IMR-90 (cell line): ENCODE results near the gene FTO. TPM values are rescaled to one million over a fixed set of nuclear protein-coding genes. Genes with fewer than 3 reads are reported as not detected.

Experiments used
- ATAC-seq: fragments of 200-7000 bp; cut with Tn5 transposase; 2 replicates; pipeline ENCODE4 v1.9.1; 2020; ENCODE audit warnings: low read depth, mild to moderate bottlenecking, moderate library complexity
- BruUV-seq: library from RNA; stranded (reverse); fragments of 400-500 nt; replicated peaks from 2 replicates; lab custom pipeline; 2021; lab: Mats Ljungman, UMichigan
- CTCF ChIA-PET: fragments of 300-600 bp; formaldehyde crosslinking; extraction: SDS; loops from one replicate; lab custom pipeline; 2021; ENCODE audit warnings: antibody characterized with exemption; lab: Yijun Ruan, JAX
- POLR2A ChIA-PET: fragments of 300-600 bp; sonication (Branson Sonifier 250); formaldehyde crosslinking; loops from one replicate; lab custom pipeline; 2022; ENCODE audit warnings: antibody characterized with exemption; ENCODE audit not compliant: unreplicated experiment; lab: Charles Lee
- DNase-seq: peaks from one replicate; pipeline ENCODE4 v3.0.0; 2013
- H2AFZ ChIP-seq: replicated peaks from 2 replicates; pipeline ENCODE3; 2013; ENCODE audit warnings: low read length, mild to moderate bottlenecking; ENCODE audit not compliant: poor library complexity
- H2AK5ac ChIP-seq: 2 replicates; pipeline ENCODE4 v1.6.1; 2013; ENCODE audit warnings: low read depth, low read length, inconsistent platforms
- H2AK9ac ChIP-seq: replicated peaks from 2 replicates; pipeline ENCODE3; 2013; ENCODE audit warnings: mild to moderate bottlenecking, low read depth, low read length, moderate library complexity; ENCODE audit not compliant: poor library complexity
- H2BK120ac ChIP-seq: 2 replicates; pipeline ENCODE4 v1.6.1; 2013; ENCODE audit warnings: low read depth, low read length, inconsistent platforms
- H2BK15ac ChIP-seq: 3 replicates; pipeline ENCODE4 v1.6.1; 2013; ENCODE audit warnings: low read depth, low read length, inconsistent platforms
- H2BK20ac ChIP-seq: 2 replicates; pipeline ENCODE4 v1.6.1; 2013; ENCODE audit warnings: low read depth, mild to moderate bottlenecking, inconsistent platforms, low read length, moderate library complexity
- H2BK5ac ChIP-seq: 2 replicates; pipeline ENCODE4 v1.6.1; 2013; ENCODE audit warnings: mild to moderate bottlenecking, low read depth, low read length, inconsistent platforms; ENCODE audit not compliant: poor library complexity, severe bottlenecking
- H3K14ac ChIP-seq: replicated peaks from 2 replicates; pipeline ENCODE4 v1.6.1; 2013; ENCODE audit warnings: low read depth, low read length, inconsistent platforms
- H3K18ac ChIP-seq: 2 replicates; pipeline ENCODE4 v1.6.1; 2013; ENCODE audit warnings: low read depth, low read length, control low read depth
- H3K23ac ChIP-seq: 2 replicates; pipeline ENCODE4 v1.6.1; 2013; ENCODE audit warnings: low read depth, low read length, inconsistent platforms
- H3K27ac ChIP-seq: 2 replicates; pipeline ENCODE4 v1.5.1; 2013; ENCODE audit warnings: mild to moderate bottlenecking, control low read depth, low read length; ENCODE audit not compliant: insufficient read depth
- H3K27me3 ChIP-seq: 2 replicates; pipeline ENCODE4 v1.6.1; 2013; ENCODE audit warnings: low read length; ENCODE audit not compliant: control insufficient read depth, insufficient read depth
- H3K36me3 ChIP-seq: 2 replicates; pipeline ENCODE4 v1.6.1; 2013; ENCODE audit warnings: low read length, mixed read lengths; ENCODE audit not compliant: control insufficient read depth, insufficient read depth
- H3K4ac ChIP-seq: 2 replicates; pipeline ENCODE4 v1.6.1; 2013; ENCODE audit warnings: low read depth, low read length, inconsistent platforms
- H3K4me1 ChIP-seq: 2 replicates; pipeline ENCODE4 v1.6.1; 2013; ENCODE audit warnings: low read length, mixed read lengths; ENCODE audit not compliant: control insufficient read depth, insufficient read depth
- H3K4me2 ChIP-seq: 2 replicates; pipeline ENCODE4 v1.6.1; 2013; ENCODE audit warnings: low read depth, mild to moderate bottlenecking, control low read depth, low read length, moderate library complexity
- H3K4me3 ChIP-seq: 2 replicates; pipeline ENCODE4 v1.5.1; 2013; ENCODE audit warnings: low read depth, mild to moderate bottlenecking, control low read depth, low read length, moderate library complexity; ENCODE audit not compliant: insufficient read depth
- H3K56ac ChIP-seq: 2 replicates; pipeline ENCODE4 v1.6.1; 2013; ENCODE audit warnings: low read length, inconsistent platforms; ENCODE audit not compliant: insufficient read depth; ENCODE audit errors: extremely low read depth
- H3K79me1 ChIP-seq, 2 experiments: 2 replicates each; pipeline ENCODE4 v1.6.1; 2013; ENCODE audit warnings: low read length in 2 of 2, inconsistent platforms in 1 of 2, low read depth in 1 of 2
- H3K9ac ChIP-seq: 2 replicates; pipeline ENCODE4 v1.6.1; 2013; ENCODE audit warnings: low read depth, low read length, control low read depth
- H3K9me1 ChIP-seq: 2 replicates; pipeline ENCODE4 v1.6.1; 2013; ENCODE audit warnings: low read length, inconsistent platforms; ENCODE audit not compliant: insufficient read depth
- H3K9me3 ChIP-seq: 2 replicates; pipeline ENCODE4 v1.6.1; 2013; ENCODE audit warnings: low read length; ENCODE audit not compliant: control insufficient read depth, insufficient read depth
- H4K20me1 ChIP-seq: 2 replicates; pipeline ENCODE4 v1.6.1; 2013; ENCODE audit warnings: low read length, inconsistent platforms; ENCODE audit not compliant: insufficient read depth
- H4K5ac ChIP-seq: 2 replicates; pipeline ENCODE4 v1.6.1; 2013; ENCODE audit warnings: mild to moderate bottlenecking, low read depth, low read length, control low read depth
- H4K8ac ChIP-seq, 2 experiments: 2 replicates each; pipeline ENCODE4 v1.6.1; 2013; ENCODE audit warnings: low read depth in 2 of 2, low read length in 2 of 2, control low read depth in 1 of 2, inconsistent platforms in 1 of 2
- H4K91ac ChIP-seq: 2 replicates; pipeline ENCODE4 v1.6.1; 2013; ENCODE audit warnings: low read depth, low read length, inconsistent platforms; ENCODE audit not compliant: insufficient read depth
- BHLHE40 ChIP-seq: fragments of 150-350 bp; IDR thresholded peaks from 2 replicates; pipeline ENCODE4 v1.6.1; 2016; ENCODE audit warnings: mild to moderate bottlenecking, low read depth, low read length
- ELK1 ChIP-seq: fragments of 150-350 bp; IDR thresholded peaks from 2 replicates; pipeline ENCODE4 v1.6.1; 2016; ENCODE audit warnings: low read depth, mild to moderate bottlenecking, low read length, moderate library complexity, borderline replicate concordance
- MAFK ChIP-seq: IDR thresholded peaks from 2 replicates; pipeline ENCODE4 v1.6.1; 2012; ENCODE audit warnings: low read depth, low read length, improper control_type of control experiment
- RCOR1 ChIP-seq: IDR thresholded peaks from 2 replicates; pipeline ENCODE4 v1.6.1; 2012; ENCODE audit warnings: mild to moderate bottlenecking, low read length, improper control_type of control experiment; ENCODE audit not compliant: insufficient replicate concordance
- WGBS, 2 experiments: methylation state at CpG; one replicate each; pipeline versions ENCODE4 v1.1.5 to v1.1.7; 2013; ENCODE audit warnings: missing lambda C conversion rate in 2 of 2; ENCODE audit not compliant: insufficient read length in 1 of 2; ENCODE audit errors: extremely low coverage in 2 of 2; 5-methylcytosine and 5-hydroxymethylcytosine counted together
- dilution Hi-C: fragments of 300-500 bp; cut with HindIII; formaldehyde crosslinking; loops from one replicate; pipeline ENCODE4 v1.14.3; 2018; ENCODE audit warnings: low sequenced_read_pairs; ENCODE audit not compliant: unreplicated experiment
- in situ Hi-C: fragments of 300-500 bp; cut with MboI; formaldehyde crosslinking; loops from 3 replicates; pipeline ENCODE4 v1.14.3; 2019; ENCODE audit warnings: low sequenced_read_pairs, inconsistent platforms, mixed read lengths
- intact Hi-C: fragments of 100-400 bp; cut with micrococcal nuclease; formaldehyde crosslinking; loops from 2 replicates; pipeline ENCODE4 v1.10.0; 2022
- polyA plus RNA-seq, 3 experiments: library from polyadenylated mRNA; depleted of rRNA; stranded (reverse); fragments of >200 nt; gene quantifications; 2 replicates each; pipeline ENCODE4 v1.2.3, GENCODE V29; 2012; ENCODE audit warnings: low replicate concordance in 1 of 3
- total RNA-seq: library from RNA; depleted of rRNA; stranded (reverse); fragments of >200 nt; gene quantifications from 2 replicates; pipeline ENCODE4 v1.2.3, GENCODE V29; 2012
- TF ChIP-seq, protein P1 (sequence below): conservative IDR thresholded peaks from 2 replicates; pipeline ENCODE4 v1.5.1; 2012; ENCODE audit warnings: mild to moderate bottlenecking, low read depth, low read length, improper control_type of control experiment

The FTO gene
- total and polyA plus RNA-seq, 2 of the 4 experiments (the other 2 are of a cell fraction), result 70.3 to 132 TPM

DNA sequence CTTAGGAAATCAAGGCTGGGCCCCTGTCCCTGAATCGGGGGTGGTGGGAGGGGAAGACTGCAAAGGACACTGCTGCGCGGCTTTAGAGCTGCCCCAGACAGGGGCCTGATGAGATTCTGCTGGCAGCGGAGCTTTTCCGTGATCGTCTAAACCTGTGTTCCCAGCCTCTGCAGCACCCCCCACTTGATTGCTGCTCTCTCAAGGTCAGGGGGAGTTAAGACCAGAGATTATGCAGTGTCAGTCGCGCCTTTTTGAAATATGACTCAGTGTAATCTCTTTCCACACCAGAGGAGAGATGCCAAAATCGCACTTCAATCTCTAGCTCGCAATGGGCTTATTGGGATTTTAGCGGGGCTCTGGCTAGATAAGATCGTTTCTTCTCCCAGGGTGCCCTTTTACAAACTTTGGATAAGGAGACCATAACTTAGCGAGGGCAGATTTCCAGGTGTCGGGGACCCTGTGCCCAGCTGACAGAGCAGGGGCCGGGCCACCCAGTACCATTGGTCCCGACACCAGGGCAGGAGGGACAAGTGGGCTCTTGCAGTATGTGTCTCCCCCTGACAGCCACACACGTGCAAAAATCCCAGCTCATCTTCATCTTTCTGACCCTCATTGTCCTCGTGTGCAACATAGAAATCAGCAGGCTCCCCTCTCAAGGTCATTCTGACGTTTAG, 495.7 kb downstream of the FTO start:
- dilution Hi-C loops (no loop called here), in situ Hi-C loops (no loop called here), intact Hi-C loops (no loop called here)
- Histone ChIP-seq H3K9me1 (no peaks in the 10 kb centered on the region), H2BK5ac (no peak overlapping the region), H3K23ac (no peak overlapping the region), H2BK15ac (no peak overlapping the region), H4K91ac (no peak overlapping the region), H3K79me1 (no peaks in the 10 kb centered on the region), H3K9ac (no peak overlapping the region), H3K27me3 (peaks cover 14% of the 10 kb centered on the region; the same call in 1 of the 2 replicates), H2AK9ac (no peak overlapping the region), H2BK120ac (no peak overlapping the region), H3K27ac (no peak overlapping the region), H3K4me2 (no peak overlapping the region), H3K4me3 (no peak overlapping the region), H3K36me3 (no peaks in the 10 kb centered on the region), H2BK20ac (no peak overlapping the region), H4K8ac (no peak overlapping the region), H2AK5ac (no peak overlapping the region), H3K4me1 (no peaks in the 10 kb centered on the region), H2AFZ (no peak overlapping the region), H3K14ac (no peak overlapping the region), H4K20me1 (no peaks in the 10 kb centered on the region), H4K5ac (no peak overlapping the region), H3K56ac (no peak overlapping the region), H3K9me3 (no peaks in the 10 kb centered on the region), H3K18ac (no peak overlapping the region), H3K4ac (no peak overlapping the region)
- BruUV-seq, result no TSS peak
- no peak for DNase-seq
- TF ChIP-seq MAFK, result no peak
- TF ChIP-seq BHLHE40, result no peak
- TF ChIP-seq RCOR1, result no peak
- TF ChIP-seq, protein P1, sequence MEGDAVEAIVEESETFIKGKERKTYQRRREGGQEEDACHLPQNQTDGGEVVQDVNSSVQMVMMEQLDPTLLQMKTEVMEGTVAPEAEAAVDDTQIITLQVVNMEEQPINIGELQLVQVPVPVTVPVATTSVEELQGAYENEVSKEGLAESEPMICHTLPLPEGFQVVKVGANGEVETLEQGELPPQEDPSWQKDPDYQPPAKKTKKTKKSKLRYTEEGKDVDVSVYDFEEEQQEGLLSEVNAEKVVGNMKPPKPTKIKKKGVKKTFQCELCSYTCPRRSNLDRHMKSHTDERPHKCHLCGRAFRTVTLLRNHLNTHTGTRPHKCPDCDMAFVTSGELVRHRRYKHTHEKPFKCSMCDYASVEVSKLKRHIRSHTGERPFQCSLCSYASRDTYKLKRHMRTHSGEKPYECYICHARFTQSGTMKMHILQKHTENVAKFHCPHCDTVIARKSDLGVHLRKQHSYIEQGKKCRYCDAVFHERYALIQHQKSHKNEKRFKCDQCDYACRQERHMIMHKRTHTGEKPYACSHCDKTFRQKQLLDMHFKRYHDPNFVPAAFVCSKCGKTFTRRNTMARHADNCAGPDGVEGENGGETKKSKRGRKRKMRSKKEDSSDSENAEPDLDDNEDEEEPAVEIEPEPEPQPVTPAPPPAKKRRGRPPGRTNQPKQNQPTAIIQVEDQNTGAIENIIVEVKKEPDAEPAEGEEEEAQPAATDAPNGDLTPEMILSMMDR, result no peak
- no peak for TF ChIP-seq ELK1
- ATAC-seq, result no peak
- 28% methylated on average over 8 of the region's 19 CpGs; no CpG with 5 or more reads in 1 of the 2 experiments for WGBS, 2 experiments
- CTCF ChIA-PET, result no interaction called here
- POLR2A ChIA-PET, result no interaction called here
